Measurements from ENCODE around the gene C10orf143. TPM values are rescaled to one million over a fixed set of nuclear protein-coding genes. Genes with fewer than 3 reads are reported as not detected.
"Not testable (repeated sequence)": the region's sequence is repeated elsewhere in the genome, so short reads cannot be mapped to it uniquely, and the experiment has no call there.

The C10orf143 gene
- total RNA-seq, 1 donor from 2014 or later = 0.82 TPM

DNA sequence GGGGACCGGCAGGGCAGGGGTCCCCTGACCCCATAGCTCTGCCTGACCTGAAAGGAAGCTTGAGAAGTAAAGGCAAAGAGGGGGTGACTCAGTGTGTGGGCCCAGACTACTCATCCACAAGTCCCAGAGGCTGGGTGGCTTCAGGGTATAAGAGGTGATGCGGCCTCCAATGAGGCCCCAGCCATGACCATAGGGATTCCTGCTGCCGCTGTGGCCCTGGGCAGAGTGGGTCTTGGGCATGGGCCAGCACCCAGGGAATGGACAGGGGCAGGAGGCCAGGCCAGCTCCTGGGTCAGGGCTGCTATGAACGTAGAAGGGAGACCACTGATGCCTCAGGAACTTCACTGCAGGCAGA lies 82.2 kb downstream of the C10orf143 start:
- DNase-seq = no peak

DNA sequence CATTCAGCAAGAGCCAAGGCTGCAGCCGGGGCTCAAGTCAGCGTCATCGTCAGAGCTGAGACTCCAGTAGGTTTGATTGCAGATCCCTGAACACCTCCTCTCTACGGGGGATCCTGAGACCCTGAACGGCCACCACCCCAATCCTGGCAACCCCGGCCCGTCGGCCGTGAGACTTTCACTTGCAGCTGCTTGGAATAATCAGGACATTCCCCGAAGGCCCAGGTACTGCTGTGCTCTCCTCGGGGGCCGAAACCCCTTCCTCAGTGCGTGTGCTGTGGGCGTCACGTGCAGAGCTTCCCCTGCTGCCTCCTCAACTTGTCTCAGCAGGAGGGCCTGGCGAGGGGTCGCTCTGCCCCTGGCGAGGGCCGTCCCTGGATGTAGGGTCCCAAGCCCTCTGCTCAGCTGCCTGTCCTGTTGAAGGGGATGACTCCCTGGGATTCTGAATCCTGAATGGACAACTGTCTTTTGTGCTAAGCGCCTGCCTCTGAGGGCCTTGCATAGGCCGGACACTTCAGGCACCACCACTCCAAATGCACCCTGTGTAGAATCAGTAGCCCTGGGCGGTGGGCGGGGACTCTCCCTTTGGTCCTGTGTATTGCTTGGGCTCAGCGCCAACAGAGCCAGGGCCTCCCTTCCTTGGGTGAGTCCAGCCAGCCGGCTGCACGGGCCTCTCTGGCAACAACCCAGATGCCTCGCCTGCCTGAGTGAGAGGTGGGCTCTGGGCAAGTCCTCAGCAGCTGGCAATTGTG lies 82.7 kb downstream of the C10orf143 start:
- peak; percentile 68 for DNase-seq

DNA sequence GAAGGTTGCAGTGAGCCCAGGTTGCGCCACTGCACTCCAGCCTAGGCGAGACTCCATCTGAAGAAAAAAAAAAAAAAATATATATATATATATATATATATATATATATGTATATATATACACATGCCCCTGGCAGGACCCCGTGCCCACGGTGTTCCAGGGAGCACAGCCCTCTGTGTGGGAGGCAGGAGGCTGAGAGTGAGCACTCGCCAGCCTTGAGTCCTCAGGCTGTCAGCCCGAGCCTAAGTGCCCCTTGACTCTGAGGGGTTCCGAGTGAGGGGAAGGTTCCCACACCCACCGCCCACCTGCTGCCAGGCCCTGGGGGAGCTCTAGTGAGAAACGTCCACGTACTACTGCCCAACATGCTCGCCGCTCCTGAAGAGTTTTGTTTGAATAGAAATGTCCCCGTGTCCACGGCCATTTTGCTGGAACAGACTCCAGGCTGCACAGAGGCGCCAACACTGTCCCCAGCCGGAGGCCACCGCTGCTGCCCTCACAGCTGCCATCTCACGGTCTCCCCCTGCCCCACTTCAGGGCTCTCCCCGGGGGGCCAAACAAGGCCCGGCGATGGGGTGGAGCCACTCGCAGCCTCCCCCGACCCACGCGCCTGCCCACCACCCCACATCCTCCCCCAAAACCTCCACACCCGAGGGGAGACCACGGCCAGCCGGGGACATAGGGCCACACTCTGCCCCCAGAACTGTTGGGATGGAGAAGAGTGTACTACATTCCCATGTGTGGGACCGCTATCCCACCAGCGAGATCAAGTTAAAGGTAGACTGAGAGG lies 83.8 kb downstream of the C10orf143 start:
- no peak for DNase-seq

GRCh38 chr10:130025811-130026485 lies 84.7 kb downstream of the C10orf143 start:
- DNase-seq = no peak

- no peak for DNase-seq
Observed at GRCh38 chr10:130025326-130025725, 85.3 kb downstream of the C10orf143 start.

DNA sequence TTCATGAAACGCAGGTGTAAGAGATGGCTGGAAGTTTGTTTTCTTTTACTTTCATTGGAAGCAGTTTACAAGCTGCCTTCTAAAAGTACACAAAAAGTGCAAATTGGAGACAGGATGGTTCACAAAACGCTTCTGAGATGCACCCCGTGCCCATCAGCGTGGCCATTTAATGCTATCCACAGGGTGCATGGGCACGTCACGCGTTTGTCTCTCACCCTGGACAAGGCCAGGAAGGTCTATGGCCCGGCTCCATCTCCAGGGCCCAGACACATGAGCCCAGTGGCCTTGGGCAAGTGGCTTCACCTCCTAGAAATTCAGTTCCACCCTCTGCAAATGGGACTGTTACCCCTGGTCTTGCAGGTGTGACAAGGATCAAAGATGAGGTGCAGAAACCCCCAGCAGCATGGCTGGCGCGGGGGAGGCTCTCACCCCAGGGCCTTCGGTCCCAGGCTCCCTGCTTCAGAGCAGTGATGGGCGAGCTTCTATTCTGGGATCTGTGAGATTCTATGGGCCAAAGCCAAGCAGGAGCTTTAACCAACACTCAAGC lies 85.8 kb downstream of the C10orf143 start:
- DNase-seq = no peak

DNA sequence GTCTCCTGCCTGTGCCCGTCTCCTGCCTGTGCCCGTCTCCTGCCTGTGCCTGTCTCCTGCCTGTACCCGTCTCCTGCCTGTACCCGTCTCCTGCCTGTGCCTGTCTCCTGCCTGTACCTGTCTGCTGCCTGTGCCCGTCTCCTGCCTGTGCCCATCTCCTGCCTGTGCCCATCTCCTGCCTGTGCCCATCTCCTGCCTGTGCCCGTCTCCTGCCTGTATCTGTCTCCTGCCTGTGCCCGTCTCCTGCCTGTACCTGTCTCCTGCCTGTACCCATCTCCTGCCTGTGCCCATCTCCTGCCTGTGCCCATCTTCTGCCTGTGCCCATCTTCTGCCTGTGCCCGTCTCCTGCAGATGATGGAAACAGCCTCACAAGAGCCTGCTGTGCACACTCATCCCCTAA lies 86.3 kb downstream of the C10orf143 start:
- not testable (repeated sequence) for DNase-seq

GRCh38 chr10:130023454-130024230 lies 87.0 kb downstream of the C10orf143 start:
- no peak for DNase-seq

- peak; percentile 86 for DNase-seq
Observed at GRCh38 chr10:130022511-130023299, 87.9 kb downstream of the C10orf143 start.

- DNase-seq = peak; percentile 67
Observed at GRCh38 chr10:130022086-130022485, 88.5 kb downstream of the C10orf143 start.

DNA sequence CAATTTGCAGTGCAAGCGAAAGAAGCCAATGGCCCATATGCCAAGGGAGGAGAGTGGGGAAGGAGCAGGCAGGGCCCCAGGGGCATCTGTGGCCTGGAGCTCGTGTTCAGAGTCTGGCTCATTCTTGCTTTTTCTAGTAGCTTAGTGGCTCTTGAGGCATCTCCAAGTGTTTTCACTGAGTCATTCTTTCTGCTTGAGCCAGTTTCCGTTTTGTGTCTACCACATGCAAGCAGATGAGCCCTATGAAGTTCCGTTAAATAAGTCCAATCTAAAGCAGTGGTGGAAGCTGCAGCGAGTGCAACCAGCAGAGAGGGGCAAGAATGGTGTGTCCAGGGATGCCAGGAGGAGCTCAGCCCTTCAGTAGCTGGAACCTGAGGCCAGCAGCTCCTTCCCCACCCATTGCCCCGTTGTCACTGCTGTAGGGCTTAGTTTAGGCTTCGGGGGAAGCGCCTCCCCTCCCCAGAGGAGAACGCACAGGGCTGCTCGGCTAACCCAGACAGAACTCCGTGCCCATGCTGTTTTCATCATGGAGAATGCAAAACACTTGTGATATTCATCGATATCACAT lies 89.2 kb downstream of the C10orf143 start:
- peak; percentile 88 for DNase-seq

DNA sequence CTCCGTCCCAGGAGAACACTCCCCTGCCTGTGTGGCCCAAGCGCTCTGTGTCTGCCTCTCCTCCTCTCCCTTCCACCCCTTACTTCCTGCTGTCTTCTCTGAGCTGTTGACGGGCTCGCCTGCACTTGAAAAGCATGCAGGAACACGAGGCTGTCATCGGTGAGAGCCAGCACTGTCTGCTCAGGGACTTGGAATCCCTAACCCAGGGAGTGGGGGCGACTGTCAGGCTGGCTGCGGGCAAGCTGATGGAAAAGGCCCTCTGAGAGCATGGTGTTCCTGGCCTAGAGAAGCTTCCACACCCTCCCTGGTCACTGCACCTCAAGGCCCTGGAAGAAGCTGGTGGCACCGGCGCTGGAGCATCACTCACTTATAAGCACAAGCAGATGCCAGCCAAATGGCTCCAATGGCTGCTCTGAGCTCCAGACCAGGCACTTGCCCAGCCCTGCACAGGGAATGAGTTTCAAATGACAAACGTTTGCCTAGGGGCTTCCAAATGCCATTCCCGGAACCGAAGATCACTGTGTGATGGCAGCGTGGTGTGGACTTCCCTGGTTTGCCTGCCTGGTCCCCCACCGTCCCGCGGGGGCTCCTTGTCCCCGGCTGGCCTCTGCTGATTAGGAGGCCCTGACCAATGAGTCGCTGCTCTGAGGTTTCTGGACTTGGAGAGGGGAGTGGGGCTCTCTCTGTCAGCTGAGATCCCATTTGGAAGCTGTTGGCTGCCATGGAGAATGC lies 89.8 kb downstream of the C10orf143 start:
- peak; percentile 59 for DNase-seq

DNA sequence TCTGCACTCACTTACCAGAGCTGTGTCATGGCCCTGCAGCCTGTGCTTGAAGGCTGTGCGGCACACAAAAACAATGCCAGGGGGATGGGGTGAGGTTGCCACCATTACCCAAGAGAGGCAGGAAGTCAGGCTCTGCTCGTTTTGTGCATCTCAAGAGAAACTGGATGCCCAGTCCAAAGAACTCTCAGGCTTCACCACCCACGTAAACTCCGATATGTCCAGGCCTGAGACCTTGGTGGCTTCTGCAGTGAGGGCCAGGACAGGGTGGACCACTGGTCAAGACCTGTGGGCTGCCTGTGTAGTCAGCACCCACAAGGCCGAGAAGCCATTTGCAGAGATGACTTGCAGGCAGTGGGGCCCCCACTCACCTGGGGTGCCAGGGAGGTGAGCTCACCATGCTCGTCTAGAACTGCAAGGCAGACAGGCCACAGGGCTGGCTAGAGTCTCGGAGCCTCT lies 91.9 kb downstream of the C10orf143 start:
- DNase-seq = no peak

- DNase-seq = peak; percentile 83
Observed at GRCh38 chr10:130018265-130018664, 92.4 kb downstream of the C10orf143 start.

DNA sequence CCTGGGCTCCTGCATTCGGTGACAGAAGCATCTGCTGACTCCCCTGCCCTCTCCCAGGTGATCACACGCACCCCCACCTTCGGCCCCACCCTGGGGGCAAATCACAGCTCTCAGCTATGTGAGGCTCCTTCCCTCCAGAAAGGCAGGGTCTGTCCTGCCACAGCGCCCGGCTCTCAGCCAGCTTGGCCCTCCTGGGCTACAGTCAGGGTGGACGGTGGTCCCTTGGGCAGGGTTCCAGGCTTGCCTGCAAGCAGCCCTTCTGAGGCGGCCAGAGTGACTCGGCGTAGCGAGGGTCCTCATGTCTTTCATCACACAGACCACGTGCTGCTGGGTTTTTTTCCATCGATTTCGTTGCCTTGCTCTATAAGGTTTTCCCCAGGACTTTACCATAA lies 93.0 kb downstream of the C10orf143 start:
- no peak for DNase-seq

GRCh38 chr10:130016993-130017630 lies 93.5 kb downstream of the C10orf143 start:
- peak; percentile 56 for DNase-seq

DNA sequence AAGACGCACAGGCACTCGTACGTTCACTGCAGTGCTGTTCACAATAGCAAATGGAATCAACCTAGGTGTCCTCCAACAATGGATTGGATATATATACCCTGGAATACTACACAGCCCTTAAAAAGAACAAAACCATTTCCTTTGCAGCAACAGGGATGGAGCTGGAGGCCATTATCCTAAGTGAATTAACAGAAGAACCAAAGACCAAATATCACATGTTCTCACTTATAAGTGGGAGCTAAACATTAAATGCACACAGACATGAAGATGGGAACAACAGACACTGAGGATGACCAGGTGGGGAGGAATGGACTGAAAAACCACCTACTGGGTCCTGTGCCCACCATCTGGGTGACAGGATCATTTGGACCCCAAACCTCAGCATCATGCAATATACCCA lies 94.5 kb downstream of the C10orf143 start:
- no peak for DNase-seq

DNA sequence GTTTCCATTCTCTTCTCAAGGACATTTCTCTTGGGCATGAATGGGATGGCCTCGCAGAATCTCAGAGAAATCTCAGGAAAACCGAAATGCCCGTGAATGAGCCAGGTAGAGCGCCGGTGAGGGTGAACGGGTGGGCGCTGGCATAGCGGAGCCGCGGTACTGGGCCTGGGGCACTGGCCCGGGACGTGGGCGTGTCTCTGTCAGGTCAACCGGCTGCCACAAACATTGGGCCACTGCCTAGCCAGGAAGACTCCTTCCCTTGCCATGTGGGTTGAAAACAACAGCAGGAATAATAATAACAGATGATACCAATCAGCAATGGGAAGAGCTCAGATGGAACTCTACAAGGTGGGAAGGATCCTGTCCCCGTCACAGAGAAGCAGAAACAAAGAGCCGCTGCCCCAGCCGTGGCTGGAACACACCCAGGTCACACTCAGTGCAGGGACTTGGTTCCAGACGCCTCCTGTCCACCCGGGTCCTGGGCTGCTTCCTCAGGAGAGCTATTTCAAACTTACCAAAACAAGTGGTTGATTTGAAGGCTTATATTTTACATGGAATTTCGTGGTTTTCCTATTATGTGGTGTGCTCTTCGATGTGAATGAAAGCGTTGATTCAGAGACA lies 95.4 kb downstream of the C10orf143 start:
- DNase-seq = no peak
